Heart right ventricle (tissue), 16 donors: ENCODE measurements around the gene LRRC32. TPM values are rescaled to one million over a fixed set of nuclear protein-coding genes. Genes with fewer than 3 reads are reported as not detected.

Experiments used
- ATAC-seq, 8 donors: fragments of 200-7000 bp; cut with Tn5 transposase; one replicate each; pipeline ENCODE4 v1.9.1; 2020; ENCODE audit warnings: mild to moderate bottlenecking in 8 of 8, moderate library complexity in 8 of 8, moderate number of reproducible peaks in 1 of 8
- DNase-seq, 2 donors: peaks; one replicate each; pipeline ENCODE4 v3.0.0-alpha.2; 2020
- H3K27ac ChIP-seq, 10 donors: fragments of 200-600 bp; sonication (generic) in 2 of 10; one replicate each; pipeline versions ENCODE4 v1.5.0 to v1.8.0; 2020 to 2022; ENCODE audit warnings: mild to moderate bottlenecking in 3 of 10
- H3K27me3 ChIP-seq, 7 donors: fragments of 200-600 bp; one replicate each; pipeline ENCODE4 v1.8.0; 2021 to 2022; ENCODE audit warnings: mild to moderate bottlenecking in 2 of 7
- H3K36me3 ChIP-seq, 9 donors: fragments of 200-600 bp; sonication (generic) in 1 of 9; one replicate each; pipeline versions ENCODE4 v1.5.0 to v1.8.0; 2020 to 2022; ENCODE audit warnings: mild to moderate bottlenecking in 2 of 9
- H3K4me1 ChIP-seq, 9 donors: fragments of 200-600 bp; sonication (generic) in 1 of 9; one replicate each; pipeline versions ENCODE4 v1.5.0 to v1.8.0; 2020 to 2022; ENCODE audit warnings: mild to moderate bottlenecking in 4 of 9
- H3K4me3 ChIP-seq, 10 donors: fragments of 200-600 bp; sonication (generic) in 2 of 10; one replicate each; pipeline versions ENCODE4 v1.5.0 to v1.8.0; 2020 to 2022; ENCODE audit warnings: mild to moderate bottlenecking in 7 of 10, moderate library complexity in 2 of 10
- H3K9me3 ChIP-seq, 11 donors: fragments of 200-600 bp in 10 of 11; sonication (generic) in 2 of 11; one replicate each; pipeline versions ENCODE4 v1.5.0 to v1.8.0; 2013 to 2022; ENCODE audit warnings: mild to moderate bottlenecking in 2 of 11, control low read depth in 1 of 11, moderate library complexity in 1 of 11
- WGBS, 2 donors: extraction: QIAGEN DNeasy Blood & Tissue Kit; methylation state at CpG; one replicate each; pipeline ENCODE4 v1.1.7; 2013; ENCODE audit warnings: inconsistent platforms in 1 of 2; 5-methylcytosine and 5-hydroxymethylcytosine counted together
- intact Hi-C, 10 donors: fragments of 100-400 bp; cut with DNase I; formaldehyde crosslinking; loops; one replicate each; pipeline versions ENCODE4 v1.11.1 to v1.14.2; 2022
- polyA plus RNA-seq, 2 donors: library from polyadenylated mRNA; stranded (reverse); fragments of 200-250 nt; gene quantifications; one replicate each; pipeline ENCODE4 v1.2.3, GENCODE V29; 2013
- total RNA-seq, 10 donors: library from RNA; stranded (reverse); fragmentation: NEBNext Ultra II Directional in 3 of 10; extraction: Animal tissue kit (Norgen Biotek cat#: 25700) in 3 of 10; gene quantifications; one replicate each; pipeline versions ENCODE4 v1.2.1 to v1.2.4, GENCODE V29; 2021 to 2023
- TF ChIP-seq, protein P1 (sequence below), 9 donors: fragments of 200-600 bp; sonication (generic) in 2 of 9; IDR thresholded peaks; one replicate each; pipeline versions ENCODE4 v1.5.0 to v1.8.0; 2021 to 2022; ENCODE audit warnings: antibody characterized with exemption in 9 of 9, mild to moderate bottlenecking in 5 of 9, moderate library complexity in 1 of 9
- donor health status: Arrhythmogenic right ventricular cardiomyopathy.
- donor health status: ischemic (EF 13 %, LVEDD 7.1; RV severe dilation, severe dysfunction).
- donor health status: healthy with polysubstance abuse.
- donor health status: DM: no; HTN: yes; CAD: no.
- donor health status: DM: no; HTN: no; CAD: no.
- donor health status: ischemic (EF 25% LVEDD 6.9; RV normal size, moderate dysfunction).
- donor health status: ischemic (EF 25% LVEDD 5.7; RV mildly dilated, moderate dysfunction).
- donor health status: healthy.
- donor health status: DM: yes; HTN: yes; CAD: no.
- donor health status: Ischemic cardiomyopathy.
- donor health status: ischemic (EF 35%, LVEDD 5.7; RV mildly dilated, moderate dysfunction).
- donor health status: nonischemic (EF 11% LVEDD 7.7; RV severe dilation, severe dysfunction).
- donor health status: DM: yes; HTN: yes; CAD: no.
- donor health status: PGD.
- donor health status: ischemic (EF 29% LVEDD 5.4; RV normal size, mild dysfunction).
- donor health status: nonischemic (EF 23%, LVEDD 6.1; RV moderate dilation, normal function).

Gene LRRC32
- total and polyA plus RNA-seq, 12 donors, result 16.7 to 215 (median 43.7) TPM

DNA sequence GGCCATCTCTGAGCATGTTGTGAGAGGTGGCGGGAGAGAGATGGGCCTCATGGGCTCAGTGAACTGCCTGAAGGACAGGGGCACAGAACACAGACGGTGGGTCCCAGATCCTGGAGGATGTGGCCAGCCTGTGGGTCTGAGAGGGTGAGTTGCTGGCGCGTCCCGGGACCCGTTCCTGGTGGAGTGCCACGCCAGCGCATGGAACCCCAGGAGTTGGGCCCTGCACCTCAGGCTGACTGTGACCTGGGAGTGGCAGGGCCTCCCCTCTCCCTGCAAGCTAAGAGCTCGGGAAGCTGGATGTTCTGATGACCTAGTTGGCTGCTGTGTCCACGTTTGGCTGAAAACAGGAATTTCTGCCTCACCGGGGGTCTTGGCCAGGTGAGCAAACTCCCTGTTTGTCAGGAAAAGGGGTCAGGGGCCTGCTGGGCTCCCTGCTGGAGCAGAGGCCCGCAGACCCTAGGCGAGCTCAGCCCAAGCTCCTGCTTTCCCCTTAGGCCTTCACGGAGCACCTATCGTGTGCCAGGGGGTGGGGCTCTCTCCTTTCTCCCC lies 15.0 kb downstream of the LRRC32 start:
- Histone ChIP-seq H3K9me3 (no peaks in the 10 kb centered on the region), H3K4me1 (peaks cover 3 to 80% (median 50%) of the 10 kb centered on the region in 9 donors), H3K4me3 (no peak overlapping the region), H3K36me3 (peaks cover 0 to 41% (median 0%) of the 10 kb centered on the region in 9 donors), H3K27me3 (no peaks in the 10 kb centered on the region), H3K27ac (peak overlapping the region in 9 of 10 donors; percentile 50 to 85 (median 79))
- ATAC-seq, result no peak
- TF ChIP-seq, protein P1, sequence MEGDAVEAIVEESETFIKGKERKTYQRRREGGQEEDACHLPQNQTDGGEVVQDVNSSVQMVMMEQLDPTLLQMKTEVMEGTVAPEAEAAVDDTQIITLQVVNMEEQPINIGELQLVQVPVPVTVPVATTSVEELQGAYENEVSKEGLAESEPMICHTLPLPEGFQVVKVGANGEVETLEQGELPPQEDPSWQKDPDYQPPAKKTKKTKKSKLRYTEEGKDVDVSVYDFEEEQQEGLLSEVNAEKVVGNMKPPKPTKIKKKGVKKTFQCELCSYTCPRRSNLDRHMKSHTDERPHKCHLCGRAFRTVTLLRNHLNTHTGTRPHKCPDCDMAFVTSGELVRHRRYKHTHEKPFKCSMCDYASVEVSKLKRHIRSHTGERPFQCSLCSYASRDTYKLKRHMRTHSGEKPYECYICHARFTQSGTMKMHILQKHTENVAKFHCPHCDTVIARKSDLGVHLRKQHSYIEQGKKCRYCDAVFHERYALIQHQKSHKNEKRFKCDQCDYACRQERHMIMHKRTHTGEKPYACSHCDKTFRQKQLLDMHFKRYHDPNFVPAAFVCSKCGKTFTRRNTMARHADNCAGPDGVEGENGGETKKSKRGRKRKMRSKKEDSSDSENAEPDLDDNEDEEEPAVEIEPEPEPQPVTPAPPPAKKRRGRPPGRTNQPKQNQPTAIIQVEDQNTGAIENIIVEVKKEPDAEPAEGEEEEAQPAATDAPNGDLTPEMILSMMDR (IDR thresholded peaks at IDR 0.05), result no peak
- 78 to 86% methylated on average over 15 of the region's 15 CpGs for WGBS, 2 donors
- no peak for DNase-seq
- intact Hi-C loops, result no loop called here

DNA sequence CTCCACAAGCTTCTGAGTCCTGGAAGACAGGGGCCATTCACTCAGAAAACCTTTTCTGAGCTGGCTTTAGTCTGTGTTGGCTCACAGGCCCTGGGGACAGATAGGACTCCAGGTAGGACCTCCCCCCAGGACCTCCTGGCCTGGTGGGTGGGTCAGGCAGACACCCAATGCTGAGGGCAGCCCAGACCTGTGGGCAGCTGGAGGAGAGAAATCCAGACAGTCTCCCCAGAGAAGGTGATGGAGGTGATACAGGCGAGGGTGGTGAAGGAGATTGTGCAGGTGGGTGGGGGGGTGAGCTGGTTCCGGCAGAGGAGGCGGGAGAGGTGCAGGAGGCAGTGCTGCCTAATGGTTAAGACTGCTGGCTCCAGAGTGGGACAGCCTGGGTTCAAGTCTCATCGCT lies 15.6 kb downstream of the LRRC32 start:
- Histone ChIP-seq H3K36me3 (peaks cover 0 to 35% (median 0%) of the 10 kb centered on the region in 9 donors), H3K27ac (peak overlapping the region; percentile 26 to 85 (median 75)), H3K27me3 (no peaks in the 10 kb centered on the region), H3K4me1 (peaks cover 4 to 86% (median 54%) of the 10 kb centered on the region in 9 donors), H3K9me3 (no peaks in the 10 kb centered on the region), H3K4me3 (no peak overlapping the region)
- TF ChIP-seq, protein P1 (IDR thresholded peaks at IDR 0.05), result no peak
- DNase-seq (no peak), ATAC-seq (peak in 1 of 8 donors; percentile 1)
- WGBS, 2 donors, result 92% methylated on average over 4 of the region's 4 CpGs
- intact Hi-C loops, result no loop called here

GRCh38 chr11:76654298-76654851 lies 16.2 kb downstream of the LRRC32 start:
- intact Hi-C loops, result no loop called here
- peak; percentile 55 to 77 (median 72) for ATAC-seq
- peaks cover 9 to 91% (median 60%) of the 10 kb centered on the region in 9 donors for H3K4me1 ChIP-seq
- no peaks in the 10 kb centered on the region for H3K9me3 ChIP-seq
- WGBS, 2 donors, result 40 to 45% methylated on average over 12 of the region's 12 CpGs
- H3K27me3 ChIP-seq, result no peaks in the 10 kb centered on the region
- peak overlapping the region; percentile 50 to 85 (median 75) for H3K27ac ChIP-seq
- TF ChIP-seq, protein P1 (IDR thresholded peaks at IDR 0.05), result no peak
- peaks cover 0 to 29% (median 0%) of the 10 kb centered on the region in 9 donors for H3K36me3 ChIP-seq
- peak; percentile 58 to 82 for DNase-seq
- no peak overlapping the region for H3K4me3 ChIP-seq

GRCh38 chr11:76653674-76654284 lies 16.8 kb downstream of the LRRC32 start:
- ATAC-seq, result peak; percentile 49 to 79 (median 71)
- TF ChIP-seq, protein P1 (IDR thresholded peaks at IDR 0.05), result no peak
- intact Hi-C loops, result no loop called here
- peak overlapping the region; percentile 50 to 85 (median 75) for H3K27ac ChIP-seq
- H3K4me3 ChIP-seq, result no peak overlapping the region
- DNase-seq, result peak in 1 of 2 donors; percentile 57
- H3K9me3 ChIP-seq, result no peaks in the 10 kb centered on the region
- peaks cover 11 to 91% (median 64%) of the 10 kb centered on the region in 9 donors for H3K4me1 ChIP-seq
- WGBS, 2 donors, result 62 to 66% methylated on average over 10 of the region's 10 CpGs
- H3K36me3 ChIP-seq, result peaks cover 0 to 23% (median 0%) of the 10 kb centered on the region in 9 donors
- H3K27me3 ChIP-seq, result no peaks in the 10 kb centered on the region
